AG09319 (cell line): ENCODE measurements around the gene PRRT1B.

Experiments used
- DNase-seq: peaks from one replicate; pipeline ENCODE4 v3.0.0-alpha.2; 2010; ENCODE audit warnings: low read depth; ENCODE audit errors: extremely low read depth
- CTCF ChIP-seq: IDR thresholded peaks from 2 replicates; pipeline ENCODE4 v1.5.1; 2011; ENCODE audit warnings: low read depth, mild to moderate bottlenecking, inconsistent platforms, low read length, moderate library complexity

The PRRT1B gene

GRCh38 chr9:131594906-131595665 lies 49.8 kb downstream of the PRRT1B start:
- TF ChIP-seq CTCF = no peak
- DNase-seq = no peak

GRCh38 chr9:131595696-131596429 lies 50.5 kb downstream of the PRRT1B start:
- no peak for DNase-seq
- no peak for TF ChIP-seq CTCF

GRCh38 chr9:131596430-131596743 lies 51.1 kb downstream of the PRRT1B start:
- DNase-seq = no peak

GRCh38 chr9:131597246-131597645 lies 51.9 kb downstream of the PRRT1B start:
- no peak for DNase-seq
- no peak for TF ChIP-seq CTCF

More at GRCh38 chr9:131596430-131596743, 51.1 kb downstream of the PRRT1B start:
- no peak for TF ChIP-seq CTCF

- no peak for TF ChIP-seq CTCF
- no peak for DNase-seq
These were observed 52.8 kb downstream of the PRRT1B start for GRCh38 chr9:131598121-131598520.

- no peak for DNase-seq
- TF ChIP-seq CTCF = no peak
These were observed 56.4 kb downstream of the PRRT1B start for GRCh38 chr9:131601683-131602181.

- DNase-seq = no peak
- TF ChIP-seq CTCF = no peak
These were observed 57.9 kb downstream of the PRRT1B start for GRCh38 chr9:131603199-131603598.
